Measurements from ENCODE around the gene PTPRN2. TPM values are rescaled to one million over a fixed set of nuclear protein-coding genes. Genes with fewer than 3 reads are reported as not detected.

PTPRN2 gene
- total RNA-seq, 2 donors from 2014 or later, result 0.35 to 0.61 TPM

DNA sequence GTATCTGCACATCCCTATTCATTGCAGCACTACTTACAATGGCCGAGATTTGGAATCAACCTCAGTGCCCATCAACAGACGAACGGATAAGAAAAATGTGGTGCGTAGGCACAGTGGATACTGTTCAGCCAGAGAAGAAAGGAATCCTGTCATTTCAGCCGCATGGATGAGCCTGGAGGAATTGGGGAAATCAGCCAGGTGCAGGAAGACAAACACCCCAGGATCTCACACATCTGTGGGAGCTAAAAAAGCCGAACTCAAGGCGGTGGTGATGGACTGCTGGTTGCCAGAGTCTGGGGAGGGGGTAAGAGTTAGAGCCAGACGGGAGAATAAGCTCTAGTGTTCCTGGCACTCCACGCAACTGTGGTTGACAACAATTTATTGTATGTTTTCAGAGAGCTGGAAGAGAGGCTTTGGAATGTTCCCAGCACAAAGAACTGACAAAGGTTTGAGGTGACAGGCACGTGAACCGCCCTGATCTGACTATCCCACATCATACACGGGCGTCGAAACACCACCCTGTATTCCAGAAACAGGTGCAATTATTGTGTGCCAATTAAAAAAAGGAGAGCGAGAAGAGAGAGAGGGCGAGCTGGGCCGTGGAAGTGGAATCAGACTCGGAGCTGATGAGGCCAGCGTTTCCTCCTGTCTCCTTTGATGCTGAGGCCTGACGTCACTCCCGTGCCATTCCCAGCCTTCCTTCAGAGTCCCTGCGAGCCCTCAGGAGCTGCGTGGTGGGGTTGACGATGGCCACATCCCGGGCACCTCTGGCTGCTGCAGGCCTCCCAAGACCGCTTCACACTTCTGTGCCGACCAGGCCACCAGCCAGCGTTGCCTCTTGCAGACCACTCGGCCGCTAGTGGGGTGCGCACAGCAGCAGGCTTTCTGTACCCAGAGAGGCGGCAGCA lies 1061.4 kb downstream of the PTPRN2 start:
- H3K27ac Mint-ChIP-seq, result no peak overlapping the region
- DNase-seq (ENCODE audit: low spot score in 2 of 2) (no peak), ATAC-seq (no peak)
- H3K36me3 Mint-ChIP-seq, result no peaks in the 10 kb centered on the region
- no peaks in the 10 kb centered on the region for H3K9me3 Mint-ChIP-seq

DNA sequence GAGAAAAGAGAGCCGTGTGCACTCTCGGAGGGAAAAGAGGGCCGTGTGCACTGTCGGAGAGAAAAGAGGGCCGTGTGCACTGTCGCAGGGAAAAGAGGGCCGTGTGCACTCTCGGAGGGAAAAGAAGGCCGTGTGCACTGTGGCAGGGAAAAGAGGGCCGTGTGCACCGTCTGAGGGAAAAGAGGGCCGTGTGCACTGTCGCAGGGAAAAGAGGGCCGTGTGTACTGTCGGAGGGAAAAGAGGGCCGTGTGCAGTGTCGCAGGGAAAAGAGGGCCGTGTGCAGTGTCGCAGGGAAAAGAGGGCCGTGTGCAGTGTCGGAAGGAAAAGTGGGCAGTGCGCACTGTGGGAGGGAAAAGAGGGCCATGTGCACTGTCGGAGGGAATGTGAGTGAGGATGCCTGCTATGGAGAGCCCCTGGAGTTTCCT lies 1062.1 kb downstream of the PTPRN2 start:
- Mint-ChIP-seq H3K9me3 (no peaks in the 10 kb centered on the region), H3K36me3 (no peaks in the 10 kb centered on the region), H3K27ac (peak overlapping the region in 1 of 2 donors; percentile 6)
- ATAC-seq (no peak), DNase-seq (ENCODE audit: low spot score in 2 of 2) (no peak)

DNA sequence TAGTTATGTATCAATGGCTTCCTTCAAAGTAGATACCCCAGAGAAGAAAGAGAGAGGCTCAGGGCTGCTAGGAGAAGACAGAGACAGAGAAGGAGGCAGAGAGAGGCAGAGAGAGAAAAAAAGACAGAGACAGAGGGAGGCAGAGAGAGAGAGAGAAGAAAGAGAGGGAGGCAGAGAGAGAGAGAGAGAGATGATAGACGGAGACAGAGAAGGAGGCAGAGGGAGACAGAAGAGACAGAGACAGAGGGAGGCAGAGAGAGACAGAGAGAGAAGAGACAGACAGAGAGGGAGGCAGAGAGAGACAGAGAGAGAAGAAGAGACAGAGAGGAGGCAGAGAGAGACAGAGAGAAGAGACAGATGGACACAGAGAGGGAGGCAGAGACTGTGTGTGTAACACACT lies 1062.9 kb downstream of the PTPRN2 start:
- ATAC-seq (no peak), DNase-seq (ENCODE audit: low spot score in 2 of 2) (no peak)
- Mint-ChIP-seq H3K27ac (peak overlapping the region in 1 of 2 donors; percentile 10), H3K36me3 (no peaks in the 10 kb centered on the region), H3K9me3 (no peaks in the 10 kb centered on the region)

DNA sequence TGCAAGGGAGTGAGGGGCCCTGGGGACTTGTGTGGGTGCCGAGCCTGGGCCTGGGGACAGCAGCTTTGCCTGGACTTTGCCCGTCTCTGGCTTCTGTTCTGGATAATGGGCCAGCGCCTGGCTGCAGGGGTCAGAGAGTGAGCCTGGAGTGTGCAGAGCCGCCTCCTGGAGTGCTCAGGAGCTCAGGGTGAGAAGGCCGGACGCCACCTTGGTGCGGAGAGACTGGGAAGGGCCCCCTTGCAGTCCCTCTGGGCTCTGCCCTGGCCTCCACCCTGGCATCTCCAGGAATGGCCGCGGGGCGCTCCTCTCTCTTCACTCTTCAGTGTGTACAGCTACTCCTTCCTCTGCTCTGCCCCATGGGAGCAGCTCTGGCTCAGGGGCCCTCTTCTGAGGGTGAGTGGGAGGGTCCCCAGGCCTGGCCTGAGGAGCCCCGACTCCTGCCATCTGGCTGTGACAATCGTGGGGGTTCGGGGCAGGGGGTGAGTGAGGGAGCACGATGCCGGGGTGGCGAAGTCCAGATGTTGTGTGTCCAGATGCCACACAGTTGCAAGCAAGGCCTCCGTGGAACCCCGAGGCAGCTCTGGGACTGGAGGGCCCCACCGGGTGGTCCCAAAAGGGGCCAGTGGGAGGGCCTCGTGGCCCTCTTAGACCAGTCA lies 1063.7 kb downstream of the PTPRN2 start:
- no peak for ATAC-seq
- no peak overlapping the region for H3K27ac Mint-ChIP-seq
- no peak for DNase-seq (ENCODE audit: low spot score in 2 of 2)
- no peaks in the 10 kb centered on the region for H3K9me3 Mint-ChIP-seq
- H3K36me3 Mint-ChIP-seq, result no peaks in the 10 kb centered on the region

DNA sequence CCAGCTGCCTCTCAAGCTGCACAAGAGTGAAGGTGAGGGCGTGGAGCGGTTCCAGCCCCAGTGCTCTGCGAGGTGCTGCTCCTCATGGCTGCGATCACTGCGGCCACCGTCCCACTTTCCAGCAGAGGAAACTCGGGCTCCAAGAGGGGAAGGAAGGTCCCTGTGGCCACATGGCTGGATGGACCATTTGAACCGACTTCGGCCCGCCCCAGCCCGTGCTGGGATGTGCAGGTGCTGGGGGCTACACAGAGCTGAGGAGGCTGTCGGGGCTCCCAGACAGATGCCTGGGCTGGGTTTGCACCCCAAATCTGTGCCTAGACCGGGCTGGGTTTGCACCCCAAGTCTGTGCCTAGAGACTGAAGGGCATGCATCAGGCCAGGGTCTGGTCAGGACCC lies 1064.3 kb downstream of the PTPRN2 start:
- no peaks in the 10 kb centered on the region for H3K9me3 Mint-ChIP-seq
- H3K27ac Mint-ChIP-seq, result no peak overlapping the region
- DNase-seq (ENCODE audit: low spot score in 2 of 2), result no peak
- no peak for ATAC-seq
- H3K36me3 Mint-ChIP-seq, result no peaks in the 10 kb centered on the region

DNA sequence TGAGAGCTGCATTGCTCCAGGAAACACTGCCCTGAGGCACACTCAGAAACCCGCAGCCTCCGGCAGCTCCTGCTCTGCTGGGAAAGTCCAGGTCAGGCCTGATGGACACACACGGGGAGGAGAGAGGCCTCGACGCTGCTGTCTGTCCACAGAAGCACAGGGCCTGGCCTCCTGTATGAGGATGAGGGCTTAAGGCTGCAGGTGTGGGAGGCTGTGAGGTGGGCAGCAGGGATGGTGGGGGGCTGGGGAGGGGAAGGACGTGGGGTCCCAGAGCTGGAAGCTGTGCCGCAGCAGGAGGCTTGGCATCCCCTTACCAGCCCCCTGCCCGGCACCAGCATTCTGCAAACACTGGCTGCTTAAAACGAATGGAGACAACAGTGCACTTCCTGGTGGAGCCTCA lies 1064.7 kb downstream of the PTPRN2 start:
- ATAC-seq (no peak), DNase-seq (ENCODE audit: low spot score in 2 of 2) (no peak)
- Mint-ChIP-seq H3K27ac (no peak overlapping the region), H3K36me3 (no peaks in the 10 kb centered on the region), H3K9me3 (no peaks in the 10 kb centered on the region)

DNA sequence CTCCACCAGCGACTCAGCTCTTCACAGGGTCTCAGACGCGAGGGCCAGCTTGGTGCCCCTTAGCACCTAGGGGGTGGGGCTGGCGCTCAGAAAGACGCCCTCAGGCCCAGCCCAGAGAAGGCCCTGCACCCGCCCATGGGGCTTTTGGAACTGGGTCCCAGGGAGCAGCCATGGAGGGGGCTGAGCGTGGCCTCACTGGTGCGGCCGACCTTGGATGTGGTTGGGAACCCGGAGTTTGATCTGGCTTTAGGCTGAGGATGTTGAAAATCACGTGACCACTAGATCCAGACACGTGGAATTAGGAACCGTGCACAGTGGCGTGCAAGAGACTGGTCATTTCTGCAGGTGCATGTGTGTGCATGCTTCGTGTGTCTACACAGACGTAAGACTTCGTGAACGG lies 1065.4 kb downstream of the PTPRN2 start:
- Mint-ChIP-seq H3K27ac (no peak overlapping the region), H3K9me3 (no peaks in the 10 kb centered on the region), H3K36me3 (no peaks in the 10 kb centered on the region)
- no peak for DNase-seq (ENCODE audit: low spot score in 2 of 2)
- ATAC-seq, result no peak

DNA sequence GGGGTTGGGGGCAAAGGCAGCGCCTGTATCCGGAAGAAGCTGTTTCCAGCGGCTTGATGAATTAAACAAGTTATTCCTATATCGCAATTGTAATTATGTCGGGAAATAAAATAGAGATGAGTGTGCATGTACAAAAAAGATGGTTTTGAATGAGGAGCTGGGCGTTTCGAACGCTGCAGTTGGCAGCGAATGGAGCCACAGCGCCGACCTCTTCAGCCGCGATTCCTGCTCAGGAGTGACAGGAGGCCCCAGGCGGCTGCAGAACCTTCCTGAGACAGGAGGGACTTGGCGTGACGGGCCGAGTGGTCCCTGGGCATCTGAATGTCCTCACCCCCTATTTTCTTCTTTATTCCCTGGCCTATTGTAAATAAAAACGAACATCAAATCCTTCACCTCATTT lies 1065.9 kb downstream of the PTPRN2 start:
- no peak overlapping the region for H3K27ac Mint-ChIP-seq
- H3K9me3 Mint-ChIP-seq, result no peaks in the 10 kb centered on the region
- no peaks in the 10 kb centered on the region for H3K36me3 Mint-ChIP-seq

DNA sequence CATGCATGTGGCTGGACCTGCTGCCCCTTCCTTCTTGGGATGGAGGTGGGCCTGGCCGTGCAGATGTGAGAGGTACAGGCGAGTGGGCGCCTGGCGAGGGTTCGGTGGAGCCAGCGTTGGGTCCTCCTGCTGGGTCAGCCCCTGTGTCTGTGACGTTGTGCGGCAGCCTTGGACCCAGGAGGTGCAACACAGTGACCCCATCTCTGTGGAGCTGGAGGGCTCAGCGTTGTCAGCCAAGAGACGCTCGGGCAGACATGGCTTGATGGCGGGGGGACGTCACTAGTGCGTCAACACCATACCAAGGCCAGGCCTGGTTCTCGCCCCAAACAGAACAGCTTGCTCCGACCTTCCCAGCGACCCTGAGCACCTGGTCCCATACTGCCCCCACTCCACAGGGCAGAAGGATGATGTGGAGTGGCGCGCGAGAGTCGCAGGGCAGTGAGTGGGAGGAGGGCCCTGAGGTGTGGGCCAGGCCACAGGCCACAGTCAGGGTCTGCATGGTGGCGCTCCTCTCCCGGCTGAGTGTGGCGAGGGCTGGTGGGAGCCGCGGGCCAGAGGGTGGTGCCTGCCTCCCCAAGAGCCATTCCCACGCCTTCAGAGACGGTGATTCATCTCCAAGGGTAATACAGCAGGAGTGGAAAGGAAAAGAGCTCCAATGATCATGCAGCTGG lies 1066.4 kb downstream of the PTPRN2 start:
- no peaks in the 10 kb centered on the region for H3K36me3 Mint-ChIP-seq
- no peaks in the 10 kb centered on the region for H3K9me3 Mint-ChIP-seq
- ATAC-seq, result no peak
- no peak for DNase-seq (ENCODE audit: low spot score in 2 of 2)
- H3K27ac Mint-ChIP-seq, result no peak overlapping the region

More for the DNA sequence above, 1065.9 kb downstream of the PTPRN2 start:
- DNase-seq (ENCODE audit: low spot score in 2 of 2) (no peak), ATAC-seq (no peak)

DNA sequence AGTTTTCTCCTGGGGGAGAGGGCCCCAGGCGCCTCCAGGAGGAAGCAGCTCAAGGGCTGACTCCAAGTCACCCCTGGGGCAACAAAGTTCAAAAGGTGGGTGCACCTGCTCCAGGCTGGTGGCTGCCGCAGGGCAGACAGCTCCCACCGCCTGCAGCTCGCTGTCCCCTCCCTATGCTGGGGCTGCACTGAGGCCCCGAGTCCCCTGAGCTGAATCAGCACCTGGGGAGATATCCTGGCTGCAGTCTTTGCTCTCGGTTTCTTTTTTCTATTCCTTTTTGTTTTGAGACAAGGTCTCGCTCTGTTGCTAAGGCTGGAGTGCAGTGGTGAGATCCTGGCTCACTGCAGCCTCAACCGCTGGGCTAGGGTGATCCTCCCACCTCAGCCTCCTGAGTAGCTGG lies 1067.4 kb downstream of the PTPRN2 start:
- Mint-ChIP-seq H3K27ac (peak overlapping the region in 1 of 2 donors; percentile 44), H3K9me3 (no peaks in the 10 kb centered on the region), H3K36me3 (no peaks in the 10 kb centered on the region)
- ATAC-seq (no peak), DNase-seq (ENCODE audit: low spot score in 2 of 2) (no peak)

DNA sequence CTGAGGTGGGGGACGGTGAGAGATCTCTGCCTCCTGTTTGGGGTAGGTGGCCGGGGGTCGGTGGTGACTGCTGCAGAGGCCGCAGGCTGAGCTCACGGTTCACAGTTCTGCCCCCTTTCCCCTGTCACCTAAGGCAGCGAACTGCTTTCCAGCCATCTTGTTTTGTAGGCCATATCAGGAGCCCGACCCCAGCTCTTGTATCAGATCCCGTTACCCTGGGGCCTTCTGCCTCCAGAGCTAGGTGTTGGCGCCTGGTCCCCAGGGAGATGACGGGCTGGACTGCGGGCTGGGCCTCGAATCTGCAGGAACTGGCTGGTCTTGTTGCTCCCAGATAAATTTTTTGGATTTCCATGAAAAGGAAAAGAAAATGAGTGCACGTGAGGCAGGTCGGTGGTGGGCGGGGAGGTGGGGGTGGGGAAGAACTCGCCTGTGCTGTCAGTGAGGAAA lies 1067.8 kb downstream of the PTPRN2 start:
- H3K9me3 Mint-ChIP-seq, result no peaks in the 10 kb centered on the region
- no peak for ATAC-seq
- H3K36me3 Mint-ChIP-seq, result no peaks in the 10 kb centered on the region
- DNase-seq (ENCODE audit: low spot score in 2 of 2), result no peak
- no peak overlapping the region for H3K27ac Mint-ChIP-seq

DNA sequence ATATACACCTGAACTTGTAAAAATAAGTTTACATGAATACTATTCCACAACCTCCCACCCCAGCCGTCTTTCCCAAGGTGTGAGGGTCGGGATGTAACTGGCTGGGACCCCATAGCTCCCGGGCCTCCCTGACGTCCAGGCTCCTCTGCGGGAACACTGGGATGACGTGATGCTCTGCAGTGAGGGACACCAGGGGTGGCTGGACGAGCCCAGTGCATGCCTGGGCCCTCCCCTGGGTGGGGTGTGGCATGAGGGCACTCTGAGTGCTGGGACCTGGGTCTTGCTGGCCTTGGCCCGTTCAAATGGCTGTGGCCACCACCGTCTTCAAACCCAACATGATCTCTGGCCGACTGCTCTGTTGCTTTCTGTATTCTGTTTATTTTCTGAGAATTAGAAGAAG lies 1068.4 kb downstream of the PTPRN2 start:
- Mint-ChIP-seq H3K9me3 (no peaks in the 10 kb centered on the region), H3K27ac (no peak overlapping the region), H3K36me3 (no peaks in the 10 kb centered on the region)
- ATAC-seq (no peak), DNase-seq (ENCODE audit: low spot score in 2 of 2) (no peak)

DNA sequence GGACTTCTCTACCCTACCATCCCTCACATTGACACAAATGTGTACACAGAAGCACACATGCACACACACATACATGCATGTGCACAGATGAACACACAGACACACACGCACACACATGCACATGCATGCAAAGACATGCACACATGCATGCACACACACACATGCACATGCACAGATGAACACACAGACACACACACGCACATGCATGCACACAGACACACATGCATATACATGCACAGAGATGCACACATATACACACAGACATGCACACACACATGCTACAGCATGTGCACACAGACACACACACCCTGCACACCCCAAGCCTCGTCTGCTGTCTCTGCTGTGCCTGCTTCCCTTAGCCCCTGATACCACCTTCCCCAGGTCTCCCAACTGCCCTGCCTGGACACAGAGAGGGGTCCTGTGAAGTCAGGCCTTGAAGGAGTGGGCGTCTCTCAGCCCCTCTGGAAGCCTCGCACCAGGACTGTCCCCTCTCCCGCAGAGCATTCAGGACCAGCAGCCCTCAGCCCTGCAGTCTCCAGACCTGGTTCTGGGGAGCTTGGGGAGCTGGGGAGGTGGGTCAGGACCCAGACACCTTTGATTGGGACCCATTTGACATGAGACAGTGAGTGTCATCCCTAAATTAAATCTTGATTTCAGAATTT lies 1069.0 kb downstream of the PTPRN2 start:
- no peak for ATAC-seq
- Mint-ChIP-seq H3K27ac (no peak overlapping the region), H3K36me3 (no peaks in the 10 kb centered on the region), H3K9me3 (no peaks in the 10 kb centered on the region)
- no peak for DNase-seq (ENCODE audit: low spot score in 2 of 2)

DNA sequence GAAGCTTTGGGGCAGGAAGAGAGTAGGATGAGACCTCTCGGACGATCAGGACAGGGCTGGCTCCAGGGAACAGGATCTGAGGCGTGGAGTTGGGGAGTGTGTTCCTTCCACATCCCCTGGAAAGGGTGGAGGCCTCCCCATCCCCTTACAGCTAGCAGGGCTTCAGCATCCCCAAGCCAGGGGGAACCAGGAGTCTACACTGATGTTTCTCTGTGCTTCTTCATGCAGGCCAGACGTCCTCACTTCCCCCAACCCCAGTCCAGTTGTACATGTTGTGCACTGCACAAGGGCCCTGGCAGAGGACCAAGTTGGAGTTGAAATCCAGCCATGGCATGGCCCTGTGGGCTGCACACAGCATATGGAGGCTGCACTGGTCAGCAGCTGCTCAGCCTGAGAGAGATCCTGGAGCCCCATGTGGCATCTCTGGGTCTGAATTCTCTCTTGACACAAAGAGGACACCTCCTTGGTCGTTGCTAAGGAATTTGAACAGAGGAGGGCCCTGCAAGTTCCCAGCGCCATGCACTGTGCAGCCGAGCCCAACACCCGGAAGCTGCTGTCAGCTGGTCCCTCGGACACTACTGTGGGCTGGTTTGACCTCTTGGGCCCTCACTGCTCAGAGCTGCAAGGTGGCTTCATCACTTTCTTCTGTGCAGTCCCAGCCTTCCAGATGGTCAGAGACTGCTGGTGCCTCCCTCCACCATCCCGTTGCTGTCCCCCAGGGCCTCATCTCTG lies 1069.7 kb downstream of the PTPRN2 start:
- ATAC-seq, result no peak
- H3K36me3 Mint-ChIP-seq, result no peaks in the 10 kb centered on the region
- DNase-seq (ENCODE audit: low spot score in 2 of 2), result no peak
- no peak overlapping the region for H3K27ac Mint-ChIP-seq
- no peaks in the 10 kb centered on the region for H3K9me3 Mint-ChIP-seq

DNA sequence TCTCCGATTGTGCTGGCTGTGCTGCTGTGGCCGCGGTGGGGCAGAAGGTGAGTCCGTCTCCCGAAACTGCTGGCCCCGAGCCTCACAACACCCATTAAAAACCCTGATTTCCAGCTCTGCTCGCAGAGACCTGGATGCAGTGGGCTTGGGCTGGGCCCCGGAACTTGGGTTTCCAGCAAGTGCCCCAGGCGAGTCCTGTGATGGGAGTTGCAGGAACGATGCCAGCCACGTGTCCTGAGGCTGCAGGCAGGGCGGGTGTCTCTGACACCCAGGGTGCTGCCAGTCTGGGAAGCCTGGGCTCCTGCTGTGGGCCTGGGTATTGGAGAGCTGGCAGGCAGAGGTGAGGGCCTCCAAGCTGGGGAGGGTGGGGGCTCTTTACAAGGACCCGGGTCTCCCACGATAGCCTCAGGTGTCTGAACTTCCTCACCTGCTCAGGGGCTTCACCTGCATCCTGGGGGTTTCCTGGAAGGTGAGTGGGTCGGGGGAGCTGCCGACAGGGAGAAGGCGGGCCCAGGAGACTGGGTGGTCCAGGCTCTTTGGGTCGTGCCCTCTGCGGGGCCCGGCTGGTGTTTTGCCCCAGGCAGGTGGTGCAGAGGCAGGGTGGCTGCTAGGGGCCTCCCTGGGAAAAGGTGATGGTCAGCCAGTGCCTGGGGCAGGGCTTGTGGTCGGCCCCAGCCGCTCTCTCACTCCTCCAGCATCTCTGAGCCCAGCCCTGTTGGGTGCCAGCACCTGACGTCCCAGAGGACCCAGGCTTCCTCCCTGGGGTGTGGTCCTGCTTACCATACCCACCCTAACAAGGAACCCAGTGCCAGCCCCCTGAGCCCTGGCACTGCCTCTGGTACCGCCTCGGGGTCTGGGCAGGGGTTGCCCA lies 1070.5 kb downstream of the PTPRN2 start:
- peak overlapping the region in 1 of 2 donors; percentile 36 for H3K27ac Mint-ChIP-seq
- no peaks in the 10 kb centered on the region for H3K36me3 Mint-ChIP-seq
- H3K9me3 Mint-ChIP-seq, result no peaks in the 10 kb centered on the region
- ATAC-seq (no peak), DNase-seq (ENCODE audit: low spot score in 2 of 2) (no peak)
